AG08396 (cell line): ENCODE results near the gene CDH23.

Source experiments
- DNase-seq: peaks from one replicate; pipeline ENCODE4 v3.0.0; 2012; ENCODE audit warnings: low spot score, mixed read lengths

Gene CDH23

GRCh38 chr10:71692598-71693306 lies 296.0 kb downstream of the CDH23 start:
- no peak for DNase-seq

- DNase-seq, result no peak
Measured at GRCh38 chr10:71693377-71693776, 296.7 kb downstream of the CDH23 start.

- no peak for DNase-seq
Measured at GRCh38 chr10:71694039-71694501, 297.4 kb downstream of the CDH23 start.

- DNase-seq, result no peak
Measured at GRCh38 chr10:71694567-71694968, 297.8 kb downstream of the CDH23 start.

- DNase-seq, result no peak
Measured at GRCh38 chr10:71695502-71696476, 299.1 kb downstream of the CDH23 start.

- DNase-seq, result peak; percentile 80
Measured at GRCh38 chr10:71696628-71697326, 300.1 kb downstream of the CDH23 start.

- no peak for DNase-seq
Measured at GRCh38 chr10:71697938-71698709, 301.4 kb downstream of the CDH23 start.

- no peak for DNase-seq
Measured at GRCh38 chr10:71698737-71699136, 302.0 kb downstream of the CDH23 start.

GRCh38 chr10:71700731-71701368 lies 304.1 kb downstream of the CDH23 start:
- no peak for DNase-seq

- no peak for DNase-seq
Measured at GRCh38 chr10:71701496-71702132, 304.9 kb downstream of the CDH23 start.

- no peak for DNase-seq
Measured at GRCh38 chr10:71703577-71703976, 306.9 kb downstream of the CDH23 start.

GRCh38 chr10:71704816-71705215 lies 308.1 kb downstream of the CDH23 start:
- no peak for DNase-seq

- no peak for DNase-seq
Measured at GRCh38 chr10:71705582-71705981, 308.9 kb downstream of the CDH23 start.

- no peak for DNase-seq
Measured at GRCh38 chr10:71706216-71707121, 309.7 kb downstream of the CDH23 start.

- DNase-seq, result no peak
Measured at GRCh38 chr10:71707240-71707789, 310.6 kb downstream of the CDH23 start.

- peak; percentile 72 for DNase-seq
Measured at GRCh38 chr10:71708301-71708703, 311.6 kb downstream of the CDH23 start.

- no peak for DNase-seq
Measured at GRCh38 chr10:71708897-71709882, 312.5 kb downstream of the CDH23 start.

- no peak for DNase-seq
Measured at GRCh38 chr10:71710519-71710918, 313.8 kb downstream of the CDH23 start.
